ENCODE measurements around the gene WIPF1.

Gene WIPF1

DNA sequence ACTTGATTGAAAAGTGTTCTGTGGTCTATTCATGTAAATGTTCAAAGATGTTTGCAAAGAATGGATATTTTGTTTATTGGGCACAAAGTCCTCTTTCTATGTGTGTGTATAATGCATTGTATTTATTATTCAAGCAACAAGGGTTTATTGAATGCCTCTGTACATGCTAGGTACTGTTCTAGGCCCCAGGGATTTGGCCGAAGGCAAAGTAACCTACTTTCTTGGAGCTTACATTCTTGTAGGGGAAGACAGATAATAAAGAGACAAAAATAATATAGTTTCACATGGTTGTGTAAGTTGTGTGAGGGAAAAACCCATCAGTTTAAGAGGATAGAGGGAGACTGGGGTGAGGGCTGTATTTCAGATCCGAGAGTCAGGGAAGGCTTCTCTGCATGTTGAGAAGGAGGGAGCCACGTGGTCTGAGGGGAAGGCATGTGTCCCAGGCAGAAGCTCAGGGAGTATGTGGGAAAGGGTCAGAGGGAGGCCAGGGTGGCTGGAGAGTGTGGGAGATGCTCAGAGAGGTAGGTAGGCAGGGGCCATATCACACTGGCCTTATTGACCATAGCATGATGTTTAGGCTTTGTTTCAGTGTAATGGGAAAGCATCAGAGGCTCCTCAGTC lies 70.4 kb downstream of the WIPF1 start:
- Histone ChIP-seq H3K4me3 (ENCODE audit: severe bottlenecking) (no peak overlapping the region), H3K27ac (ENCODE audit: poor library complexity, severe bottlenecking) (no peak overlapping the region), H3K4me1 (ENCODE audit: insufficient read depth, poor library complexity, severe bottlenecking) (peaks cover 3% of the 10 kb centered on the region), H3K27me3 (ENCODE audit: insufficient read depth, poor library complexity, severe bottlenecking) (no peaks in the 10 kb centered on the region), H3K9me3 (ENCODE audit: severe bottlenecking) (no peaks in the 10 kb centered on the region), H3K36me3 (ENCODE audit: low read depth) (no peaks in the 10 kb centered on the region)
- TF ChIP-seq, protein P1, sequence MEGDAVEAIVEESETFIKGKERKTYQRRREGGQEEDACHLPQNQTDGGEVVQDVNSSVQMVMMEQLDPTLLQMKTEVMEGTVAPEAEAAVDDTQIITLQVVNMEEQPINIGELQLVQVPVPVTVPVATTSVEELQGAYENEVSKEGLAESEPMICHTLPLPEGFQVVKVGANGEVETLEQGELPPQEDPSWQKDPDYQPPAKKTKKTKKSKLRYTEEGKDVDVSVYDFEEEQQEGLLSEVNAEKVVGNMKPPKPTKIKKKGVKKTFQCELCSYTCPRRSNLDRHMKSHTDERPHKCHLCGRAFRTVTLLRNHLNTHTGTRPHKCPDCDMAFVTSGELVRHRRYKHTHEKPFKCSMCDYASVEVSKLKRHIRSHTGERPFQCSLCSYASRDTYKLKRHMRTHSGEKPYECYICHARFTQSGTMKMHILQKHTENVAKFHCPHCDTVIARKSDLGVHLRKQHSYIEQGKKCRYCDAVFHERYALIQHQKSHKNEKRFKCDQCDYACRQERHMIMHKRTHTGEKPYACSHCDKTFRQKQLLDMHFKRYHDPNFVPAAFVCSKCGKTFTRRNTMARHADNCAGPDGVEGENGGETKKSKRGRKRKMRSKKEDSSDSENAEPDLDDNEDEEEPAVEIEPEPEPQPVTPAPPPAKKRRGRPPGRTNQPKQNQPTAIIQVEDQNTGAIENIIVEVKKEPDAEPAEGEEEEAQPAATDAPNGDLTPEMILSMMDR (IDR thresholded peaks at IDR 0.05; ENCODE audit: poor library complexity, severe bottlenecking) = no peak
- ATAC-seq (ENCODE audit: low read depth) = no peak
- no peak for DNase-seq (ENCODE audit: low spot score)

DNA sequence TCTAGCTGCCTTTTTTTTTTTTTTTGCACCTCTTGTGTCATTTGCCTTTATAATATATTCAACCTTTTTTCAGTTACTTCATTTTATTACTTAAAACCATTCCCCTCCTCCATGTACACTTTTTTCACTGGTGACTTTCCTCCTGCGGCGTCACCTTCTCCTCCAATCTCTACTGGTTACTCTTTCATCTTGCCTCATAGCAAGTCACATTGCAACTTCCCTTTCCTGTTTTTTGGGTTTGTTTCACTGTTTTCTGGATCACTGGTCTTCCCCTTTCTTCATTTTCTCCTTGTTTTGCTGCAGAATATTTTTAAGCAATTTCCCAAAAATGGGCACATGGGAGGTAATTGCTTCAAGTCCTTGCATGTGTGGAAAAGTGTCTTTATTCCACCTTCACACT lies 73.1 kb downstream of the WIPF1 start:
- Histone ChIP-seq H3K36me3 (ENCODE audit: low read depth) (no peaks in the 10 kb centered on the region), H3K9me3 (ENCODE audit: severe bottlenecking) (no peaks in the 10 kb centered on the region), H3K4me3 (ENCODE audit: severe bottlenecking) (no peak overlapping the region), H3K4me1 (ENCODE audit: insufficient read depth, poor library complexity, severe bottlenecking) (no peaks in the 10 kb centered on the region), H3K27me3 (ENCODE audit: insufficient read depth, poor library complexity, severe bottlenecking) (no peaks in the 10 kb centered on the region), H3K27ac (ENCODE audit: poor library complexity, severe bottlenecking) (no peak overlapping the region)
- TF ChIP-seq, protein P1 (IDR thresholded peaks at IDR 0.05; ENCODE audit: poor library complexity, severe bottlenecking) = no peak
- ATAC-seq (ENCODE audit: low read depth) = no peak
- DNase-seq (ENCODE audit: low spot score) = no peak

DNA sequence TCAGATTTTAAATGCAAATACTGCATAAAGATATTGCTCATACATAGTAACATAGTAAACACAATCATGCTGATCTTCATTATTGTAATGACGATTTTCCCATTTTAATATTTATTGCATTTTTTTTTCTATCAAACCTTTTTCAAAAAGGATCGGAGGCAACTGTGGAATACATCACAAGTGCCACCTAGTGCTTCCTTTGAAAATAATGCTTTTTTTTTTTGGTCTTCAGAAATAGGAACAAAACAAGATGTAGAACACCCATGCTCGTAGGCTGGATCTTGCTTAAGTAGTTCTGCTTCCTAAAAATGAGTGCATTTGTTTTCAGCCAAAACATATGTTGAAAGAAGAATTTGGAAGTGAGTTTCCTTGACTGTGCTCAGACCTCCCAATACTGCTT lies 75.1 kb downstream of the WIPF1 start:
- Histone ChIP-seq H3K36me3 (ENCODE audit: low read depth) (no peaks in the 10 kb centered on the region), H3K4me3 (ENCODE audit: severe bottlenecking) (no peak overlapping the region), H3K4me1 (ENCODE audit: insufficient read depth, poor library complexity, severe bottlenecking) (no peaks in the 10 kb centered on the region), H3K27ac (ENCODE audit: poor library complexity, severe bottlenecking) (no peak overlapping the region), H3K9me3 (ENCODE audit: severe bottlenecking) (no peaks in the 10 kb centered on the region), H3K27me3 (ENCODE audit: insufficient read depth, poor library complexity, severe bottlenecking) (no peaks in the 10 kb centered on the region)
- DNase-seq (ENCODE audit: low spot score) (no peak), ATAC-seq (ENCODE audit: low read depth) (no peak)
- TF ChIP-seq, protein P1 (IDR thresholded peaks at IDR 0.05; ENCODE audit: poor library complexity, severe bottlenecking) = peak; percentile 48

DNA sequence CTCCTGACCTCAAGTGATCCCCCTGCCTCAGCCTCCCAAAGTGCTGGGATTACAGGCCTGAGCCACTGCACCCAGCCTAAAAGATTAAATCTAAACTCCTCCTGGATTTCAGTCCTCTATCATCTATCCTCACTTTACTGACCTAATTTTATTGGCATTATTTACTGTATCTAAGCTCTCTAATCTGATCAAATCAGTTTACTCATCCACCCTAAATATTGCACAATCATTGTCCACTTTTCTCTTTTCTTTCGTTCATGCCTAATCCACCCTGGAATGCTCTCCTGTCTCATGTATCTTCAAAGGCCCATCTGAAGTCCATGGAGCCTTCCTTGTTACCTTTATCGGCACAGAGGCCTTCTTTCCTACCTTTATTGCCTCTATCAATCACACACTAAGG lies 79.2 kb downstream of the WIPF1 start:
- Histone ChIP-seq H3K27me3 (ENCODE audit: insufficient read depth, poor library complexity, severe bottlenecking) (no peaks in the 10 kb centered on the region), H3K9me3 (ENCODE audit: severe bottlenecking) (no peaks in the 10 kb centered on the region), H3K4me1 (ENCODE audit: insufficient read depth, poor library complexity, severe bottlenecking) (no peaks in the 10 kb centered on the region), H3K4me3 (ENCODE audit: severe bottlenecking) (no peak overlapping the region), H3K36me3 (ENCODE audit: low read depth) (no peaks in the 10 kb centered on the region), H3K27ac (ENCODE audit: poor library complexity, severe bottlenecking) (no peak overlapping the region)
- ATAC-seq (ENCODE audit: low read depth) (no peak), DNase-seq (ENCODE audit: low spot score) (no peak)
- TF ChIP-seq, protein P1 (IDR thresholded peaks at IDR 0.05; ENCODE audit: poor library complexity, severe bottlenecking) = no peak

DNA sequence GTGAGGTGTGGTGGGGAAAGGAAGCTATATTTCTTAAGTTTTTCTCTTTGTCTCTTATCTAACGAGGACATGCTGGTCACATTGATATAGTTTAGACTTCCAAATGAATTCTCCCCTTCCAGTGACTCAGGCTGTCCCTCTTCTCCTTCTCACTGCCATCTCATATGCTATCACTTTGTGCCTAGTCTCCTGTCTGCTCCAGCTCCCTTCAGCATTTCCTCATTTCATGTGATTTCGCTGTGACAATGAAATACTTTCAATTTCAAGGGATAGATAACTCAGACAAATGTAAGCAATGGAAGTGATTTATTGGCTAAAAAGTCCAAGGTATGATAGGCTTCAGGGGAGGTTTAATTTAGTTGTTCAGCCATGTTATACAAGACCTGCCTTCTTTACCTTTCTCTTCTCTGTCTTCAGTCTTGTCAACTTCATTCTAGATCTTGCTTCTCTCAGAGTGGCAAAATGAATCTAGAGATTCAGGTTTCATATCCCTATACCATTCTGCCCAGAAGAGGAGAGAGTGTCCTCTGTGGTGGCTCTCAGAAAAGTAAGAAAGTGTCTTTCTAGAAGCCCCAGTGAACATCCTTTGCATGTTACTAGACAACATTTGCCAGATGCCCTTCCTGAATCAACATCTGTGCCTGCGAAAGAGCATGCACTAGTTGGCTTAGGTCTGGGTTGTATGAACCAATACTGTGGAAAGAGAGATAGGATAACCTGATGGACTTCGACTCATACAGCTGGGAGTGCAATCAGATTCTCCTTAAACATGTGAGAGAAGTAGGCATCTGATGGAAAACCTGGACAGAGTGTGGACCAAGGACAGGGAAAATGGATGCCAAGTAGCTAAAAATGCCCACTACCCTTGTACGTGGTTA lies 80.9 kb downstream of the WIPF1 start:
- no peak overlapping the region for H3K27ac ChIP-seq (ENCODE audit: poor library complexity, severe bottlenecking)
- no peak overlapping the region for H3K4me3 ChIP-seq (ENCODE audit: severe bottlenecking)
- H3K27me3 ChIP-seq (ENCODE audit: insufficient read depth, poor library complexity, severe bottlenecking) = no peaks in the 10 kb centered on the region
- no peaks in the 10 kb centered on the region for H3K9me3 ChIP-seq (ENCODE audit: severe bottlenecking)
- DNase-seq (ENCODE audit: low spot score) = no peak
- TF ChIP-seq, protein P1 (IDR thresholded peaks at IDR 0.05; ENCODE audit: poor library complexity, severe bottlenecking) = no peak
- H3K4me1 ChIP-seq (ENCODE audit: insufficient read depth, poor library complexity, severe bottlenecking) = no peaks in the 10 kb centered on the region
- no peak for ATAC-seq (ENCODE audit: low read depth)
- no peaks in the 10 kb centered on the region for H3K36me3 ChIP-seq (ENCODE audit: low read depth)
